GM18858 (cell line): Measurements from ENCODE around the gene GCK.
"Not testable (repeated sequence)": the region's sequence is repeated elsewhere in the genome, so short reads cannot be mapped to it uniquely, and the experiment has no call there.

Experiments
- ATAC-seq: cut with Tn5 transposase; IDR thresholded peaks from one replicate; pipeline ENCODE4 v1.9.1; 2021; ENCODE audit not compliant: unreplicated experiment

The GCK gene

GRCh38 chr7:44182827-44183226 is 6.4 kb downstream of the GCK start:
- no peak for ATAC-seq

- ATAC-seq: no peak
Observed at GRCh38 chr7:44180631-44181030, 8.6 kb downstream of the GCK start.

- no peak for ATAC-seq
Observed at GRCh38 chr7:44177570-44178131, 11.6 kb downstream of the GCK start.

GRCh38 chr7:44176486-44176885 is 12.8 kb downstream of the GCK start:
- no peak for ATAC-seq

GRCh38 chr7:44175730-44176129 is 13.5 kb downstream of the GCK start:
- no peak for ATAC-seq

- ATAC-seq: not testable (repeated sequence)
Observed at GRCh38 chr7:44174694-44174948, 14.6 kb downstream of the GCK start.

- no peak for ATAC-seq
Observed at GRCh38 chr7:44173911-44174693, 15.1 kb downstream of the GCK start.

- ATAC-seq: no peak
Observed at GRCh38 chr7:44172803-44173424, 16.3 kb downstream of the GCK start.

GRCh38 chr7:44172352-44172751 is 16.9 kb downstream of the GCK start:
- ATAC-seq: no peak

GRCh38 chr7:44171901-44172300 is 17.3 kb downstream of the GCK start:
- ATAC-seq: not testable (repeated sequence)

GRCh38 chr7:44167920-44168319 is 21.3 kb downstream of the GCK start:
- no peak for ATAC-seq

GRCh38 chr7:44163591-44163990 is 25.6 kb downstream of the GCK start:
- no peak for ATAC-seq

GRCh38 chr7:44162785-44163395 is 26.3 kb downstream of the GCK start:
- no peak for ATAC-seq

GRCh38 chr7:44162179-44162578 is 27.1 kb downstream of the GCK start:
- no peak for ATAC-seq

- no peak for ATAC-seq
Observed at GRCh38 chr7:44161371-44161770, 27.9 kb downstream of the GCK start.

GRCh38 chr7:44159824-44160630 is 29.2 kb downstream of the GCK start:
- no peak for ATAC-seq

GRCh38 chr7:44158873-44159631 is 30.2 kb downstream of the GCK start:
- ATAC-seq: no peak

- no peak for ATAC-seq
Observed at GRCh38 chr7:44158096-44158872, 31.0 kb downstream of the GCK start.

GRCh38 chr7:44157116-44158080 is 31.8 kb downstream of the GCK start:
- no peak for ATAC-seq
